ENCODE data around the gene HS3ST4.

HS3ST4 gene

DNA sequence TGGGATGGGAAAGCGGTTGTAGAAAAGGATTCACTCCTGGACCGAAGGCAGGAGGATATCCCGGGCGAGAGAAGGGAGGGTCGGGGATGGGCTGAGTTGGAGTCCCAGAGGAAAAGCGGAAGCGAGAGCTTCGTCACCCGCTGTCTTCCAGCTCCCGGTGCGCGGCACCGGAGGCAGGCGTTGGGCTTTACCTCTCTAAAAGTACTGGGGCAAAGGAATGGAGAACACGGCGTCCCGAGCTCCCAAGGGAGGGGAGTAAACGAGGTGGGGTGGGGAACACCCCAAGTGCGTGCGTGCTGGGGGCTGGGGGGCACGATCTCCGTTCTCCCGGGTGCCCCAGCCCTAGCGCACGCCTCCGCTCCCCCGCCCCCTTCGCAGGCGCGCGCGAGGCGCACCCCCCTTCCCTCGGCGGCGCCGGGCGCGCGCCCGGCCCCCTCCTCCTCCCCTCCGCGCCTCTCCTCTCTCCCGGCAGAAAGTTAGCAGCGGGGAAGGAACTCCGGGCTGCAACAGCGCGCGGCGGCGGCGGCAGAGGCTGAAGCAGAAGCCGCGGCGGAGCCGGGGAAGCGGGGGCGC lies at the start of gene HS3ST4:
Gene HS3ST4 (plus strand): TSS at position 441 of the 573 bp plus-strand sequence.
- peak; percentile 22 to 82 for DNase-seq

DNA sequence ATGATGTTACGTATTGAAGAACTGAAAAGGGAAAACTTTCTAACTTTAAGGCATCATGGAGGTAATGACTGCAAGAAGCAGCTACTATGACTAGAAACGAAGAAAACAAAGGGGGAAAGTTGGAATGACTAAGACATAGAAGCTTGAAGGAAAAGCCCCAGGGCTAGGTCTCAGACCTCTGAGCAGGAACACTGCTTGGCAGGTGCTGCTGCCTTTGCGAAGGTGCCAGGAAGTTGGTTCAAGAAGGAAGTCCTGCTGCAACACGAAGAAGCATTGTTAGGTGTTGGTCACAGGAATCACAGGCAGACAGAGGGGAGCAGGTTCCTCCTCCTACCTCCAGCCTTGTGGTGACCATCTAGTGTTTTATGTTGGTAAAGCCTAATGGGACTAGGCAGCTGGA lies 48.1 kb upstream of the HS3ST4 start:
- no peak for DNase-seq

DNA sequence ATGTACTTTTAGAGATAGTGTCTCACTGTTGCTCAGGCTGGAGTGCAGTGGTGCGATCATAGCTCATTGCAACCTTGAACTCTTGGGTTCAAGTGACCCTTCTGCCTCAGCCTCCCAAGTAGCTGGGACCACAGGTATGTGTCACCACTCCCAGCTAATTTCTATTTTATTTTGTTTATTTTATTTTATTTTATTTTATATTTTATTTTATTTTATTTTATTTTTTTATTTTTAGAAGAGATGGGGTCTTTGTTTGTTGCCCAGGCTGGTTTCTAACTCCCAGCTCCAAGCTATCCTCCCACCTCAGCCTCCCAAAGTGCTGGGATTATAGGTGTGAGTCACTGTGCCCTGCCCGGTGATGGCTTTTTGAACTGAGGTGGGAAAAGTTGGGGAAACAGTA lies 35.1 kb upstream of the HS3ST4 start:
- no peak for DNase-seq

DNA sequence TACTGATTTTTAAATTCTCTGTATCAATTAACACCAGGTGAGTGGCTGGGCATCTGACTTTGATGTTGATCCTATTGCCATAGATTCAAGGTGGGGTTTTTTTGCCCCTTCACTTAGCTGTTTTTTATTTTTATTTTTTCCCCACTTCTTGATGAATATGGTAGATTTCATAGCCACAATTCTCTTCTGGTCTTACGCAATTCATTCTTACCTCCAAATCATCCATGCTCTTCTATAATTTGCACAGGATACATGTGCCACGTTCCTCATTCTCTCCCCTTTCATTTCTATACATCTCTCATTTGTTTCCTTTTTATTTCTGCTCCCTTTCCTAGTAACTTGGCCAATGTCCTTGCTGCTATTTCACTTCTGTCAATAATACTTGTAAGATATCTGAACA lies 14.9 kb upstream of the HS3ST4 start:
- no peak for DNase-seq

DNA sequence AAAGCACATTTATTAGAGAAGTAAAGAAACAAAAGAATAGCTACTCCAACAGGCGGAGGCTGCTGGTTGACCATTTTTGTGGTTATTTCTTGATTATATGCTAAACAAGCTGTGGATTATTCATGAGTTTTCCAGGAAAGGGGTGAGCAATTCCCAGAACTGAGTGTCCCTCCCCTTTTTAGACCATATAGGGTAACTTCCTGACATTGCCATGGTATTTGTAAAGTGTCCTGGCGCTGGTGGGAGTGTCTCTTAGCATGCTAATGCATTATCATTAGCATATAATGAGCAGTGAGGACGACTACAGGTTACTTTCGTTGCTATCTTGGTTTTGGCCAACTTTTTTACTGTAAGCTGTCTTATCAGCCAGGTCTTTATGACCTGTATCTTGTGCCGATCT lies 12.2 kb upstream of the HS3ST4 start:
- DNase-seq = no peak

DNA sequence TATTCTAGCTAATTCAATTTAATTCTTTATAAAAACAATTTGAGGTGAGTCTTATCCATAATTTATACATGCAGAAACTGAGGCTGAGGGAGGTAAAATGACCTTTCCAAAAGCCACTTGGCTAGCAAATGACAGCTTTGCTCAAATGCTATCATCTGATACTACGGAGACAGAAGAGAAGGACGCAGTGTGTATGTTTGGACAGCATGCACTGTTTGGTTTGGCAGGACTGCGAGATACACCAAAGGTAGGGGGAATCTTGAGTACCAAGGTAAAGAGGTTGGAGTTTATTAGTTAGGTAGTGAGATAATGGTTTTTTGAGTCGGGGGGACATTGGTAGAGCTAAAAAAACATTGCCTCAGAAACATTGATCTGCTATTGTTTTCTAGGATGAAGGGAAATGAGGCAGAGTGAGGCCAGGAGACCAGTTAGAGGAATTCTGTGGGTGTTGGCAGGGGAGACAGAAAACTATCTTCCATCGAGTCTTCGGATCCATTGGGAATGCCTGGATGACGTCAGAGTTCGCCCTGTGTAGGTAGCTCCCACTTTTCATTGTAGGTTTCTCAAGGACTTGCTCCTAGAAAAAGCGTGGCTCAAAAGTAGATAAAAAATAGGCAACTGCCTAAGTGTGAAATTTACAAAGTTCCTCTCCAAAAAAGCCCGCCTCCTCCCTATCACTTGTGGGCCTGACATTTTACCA lies 2.5 kb upstream of the HS3ST4 start:
- no peak for DNase-seq

DNA sequence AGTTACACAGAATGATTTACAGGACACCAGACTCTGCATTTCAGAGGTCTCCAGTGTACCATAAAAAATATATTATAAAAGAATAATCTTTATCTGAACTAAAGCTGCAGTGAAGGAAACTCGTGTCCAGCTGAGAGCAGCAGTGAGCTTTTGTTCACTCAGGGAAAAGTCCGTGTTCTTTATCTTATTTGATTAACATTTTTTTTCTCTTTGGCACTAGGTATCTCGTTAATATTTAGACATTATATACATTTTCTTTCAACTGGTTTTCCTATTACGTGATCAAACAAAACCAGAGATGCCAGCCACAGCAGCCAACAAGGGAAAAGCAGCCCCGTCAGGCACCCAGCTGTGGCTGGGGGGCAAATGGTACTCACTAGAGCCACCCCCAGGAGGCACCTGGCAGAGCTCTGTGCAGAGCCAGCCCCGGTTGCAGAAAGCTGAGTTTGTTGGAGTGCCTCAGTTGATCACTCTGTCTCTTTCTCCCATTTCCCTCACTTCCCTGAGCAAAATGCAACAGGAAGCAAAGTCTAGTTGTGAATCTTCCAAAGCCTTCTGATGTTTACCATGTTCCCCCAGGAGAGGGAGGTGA lies 1.1 kb upstream of the HS3ST4 start:
- DNase-seq = no peak

DNA sequence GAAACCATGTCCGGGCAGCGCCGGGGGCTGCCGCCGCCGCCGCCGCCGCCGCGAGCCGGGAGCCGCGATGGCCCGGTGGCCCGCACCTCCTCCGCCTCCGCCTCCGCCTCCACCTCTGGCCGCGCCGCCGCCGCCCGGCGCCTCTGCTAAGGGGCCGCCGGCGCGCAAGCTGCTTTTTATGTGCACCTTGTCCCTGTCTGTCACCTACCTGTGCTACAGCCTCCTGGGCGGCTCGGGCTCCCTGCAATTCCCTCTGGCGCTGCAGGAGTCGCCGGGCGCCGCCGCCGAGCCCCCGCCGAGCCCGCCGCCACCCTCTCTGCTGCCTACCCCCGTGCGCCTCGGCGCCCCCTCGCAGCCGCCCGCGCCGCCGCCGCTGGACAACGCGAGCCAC lies 587 bp downstream of the HS3ST4 start:
- DNase-seq = peak in 1 of 2 experiments; percentile 68

DNA sequence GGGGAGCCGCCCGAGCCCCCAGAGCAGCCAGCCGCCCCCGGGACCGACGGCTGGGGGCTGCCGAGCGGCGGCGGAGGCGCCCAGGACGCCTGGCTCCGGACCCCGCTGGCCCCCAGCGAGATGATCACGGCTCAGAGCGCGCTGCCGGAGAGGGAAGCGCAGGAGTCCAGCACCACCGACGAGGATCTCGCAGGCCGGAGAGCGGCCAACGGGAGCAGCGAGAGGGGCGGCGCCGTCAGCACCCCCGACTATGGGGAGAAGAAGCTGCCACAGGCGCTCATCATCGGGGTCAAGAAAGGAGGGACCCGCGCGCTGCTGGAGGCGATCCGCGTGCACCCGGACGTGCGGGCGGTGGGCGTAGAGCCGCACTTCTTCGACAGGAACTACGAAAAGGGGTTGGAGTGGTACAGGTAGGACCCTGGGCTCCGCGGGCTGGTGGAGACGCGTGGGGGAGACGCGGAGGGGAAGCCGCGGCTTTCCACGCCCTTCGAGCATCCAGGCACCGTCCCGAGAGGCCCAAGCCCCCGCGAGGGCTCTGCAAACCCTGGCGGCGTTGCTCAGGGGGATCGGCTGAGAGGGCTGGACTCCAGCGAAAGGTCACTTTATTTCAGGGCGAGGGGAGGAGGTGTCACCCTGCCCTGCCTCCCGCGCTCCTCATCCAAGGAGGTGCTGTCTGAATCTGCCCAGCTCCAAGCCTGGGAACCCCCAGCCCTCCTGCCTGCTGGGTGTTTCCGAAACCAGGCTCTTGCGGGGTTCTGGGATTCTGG lies 1.2 kb downstream of the HS3ST4 start:
- DNase-seq = peak in 1 of 2 experiments; percentile 65

DNA sequence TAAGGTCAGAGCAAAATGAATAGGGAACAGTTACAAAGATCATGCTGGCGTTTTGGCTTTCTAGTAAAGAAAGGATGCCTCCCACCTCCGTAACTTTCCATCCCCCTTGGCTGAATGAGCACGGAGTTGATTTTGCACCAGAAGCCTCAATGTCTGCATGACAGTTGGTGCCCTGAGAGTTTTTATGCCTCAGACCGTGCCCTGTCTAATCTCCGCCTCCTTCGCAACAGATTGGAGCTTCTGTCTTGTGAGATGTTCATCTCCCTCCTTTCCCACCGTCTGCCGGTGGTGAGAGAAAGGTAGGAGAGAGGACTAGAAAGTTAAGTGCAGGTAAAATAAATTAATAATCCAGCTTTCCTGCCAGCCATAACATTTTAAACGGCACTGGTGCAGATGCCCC lies 1.9 kb downstream of the HS3ST4 start:
- peak in 1 of 2 experiments; percentile 17 for DNase-seq

DNA sequence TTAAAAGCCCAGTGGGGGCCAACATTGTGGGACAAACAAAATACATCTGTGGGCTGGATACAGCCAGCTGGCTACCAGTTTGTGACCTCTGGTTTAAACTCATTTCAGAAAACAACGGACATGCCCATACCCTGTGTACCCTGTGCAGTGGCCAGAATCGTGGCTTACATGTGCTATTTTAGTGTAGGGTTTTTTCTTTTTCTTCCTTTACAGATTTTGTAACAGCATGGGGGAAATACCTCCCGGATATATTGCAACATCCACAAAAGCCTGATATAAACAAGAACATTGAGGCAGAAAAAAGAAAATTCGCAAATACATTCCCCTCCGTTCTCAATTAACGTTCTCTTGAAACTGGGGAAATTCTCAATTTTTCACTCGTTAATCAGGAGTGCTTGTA lies 7.3 kb downstream of the HS3ST4 start:
- no peak for DNase-seq

DNA sequence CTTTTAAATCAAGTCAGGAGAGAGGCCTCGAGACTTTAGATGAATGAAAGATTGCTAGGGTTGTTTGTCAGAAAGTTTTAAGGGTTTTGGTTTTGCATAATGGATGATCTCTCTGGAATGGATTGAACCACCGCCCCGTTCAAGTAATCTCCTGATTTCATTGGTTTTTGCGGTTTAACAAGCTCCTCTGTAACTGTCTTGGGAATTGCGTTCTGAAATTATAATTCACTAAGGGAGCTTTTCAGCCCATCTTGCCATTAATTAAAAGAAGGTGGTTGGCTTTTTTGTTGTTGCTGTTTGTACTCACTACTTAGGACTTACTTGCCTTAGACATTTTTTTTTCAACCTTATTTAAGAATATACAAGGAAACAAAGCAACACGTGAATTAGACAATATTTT lies 8.8 kb downstream of the HS3ST4 start:
- DNase-seq = no peak

DNA sequence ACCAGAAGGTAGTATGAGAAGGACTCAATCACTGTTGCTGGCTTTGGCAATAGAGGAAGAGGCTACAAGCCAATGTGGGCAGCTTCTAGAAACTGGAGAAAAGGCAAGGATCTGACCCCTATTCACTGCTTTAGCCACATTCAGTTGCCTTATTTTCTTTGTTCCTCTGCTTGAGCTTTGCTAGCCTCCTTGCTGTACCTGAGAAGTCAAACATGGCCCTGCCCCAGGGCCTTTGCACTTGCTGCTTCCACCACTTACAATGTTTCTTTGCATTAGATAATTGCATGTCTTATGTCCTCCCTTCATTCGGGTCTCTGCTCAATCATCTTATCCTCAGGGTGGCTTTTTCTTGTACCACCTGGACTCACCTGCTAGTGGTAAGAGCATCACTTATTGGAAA lies 15.8 kb downstream of the HS3ST4 start:
- DNase-seq = no peak

DNA sequence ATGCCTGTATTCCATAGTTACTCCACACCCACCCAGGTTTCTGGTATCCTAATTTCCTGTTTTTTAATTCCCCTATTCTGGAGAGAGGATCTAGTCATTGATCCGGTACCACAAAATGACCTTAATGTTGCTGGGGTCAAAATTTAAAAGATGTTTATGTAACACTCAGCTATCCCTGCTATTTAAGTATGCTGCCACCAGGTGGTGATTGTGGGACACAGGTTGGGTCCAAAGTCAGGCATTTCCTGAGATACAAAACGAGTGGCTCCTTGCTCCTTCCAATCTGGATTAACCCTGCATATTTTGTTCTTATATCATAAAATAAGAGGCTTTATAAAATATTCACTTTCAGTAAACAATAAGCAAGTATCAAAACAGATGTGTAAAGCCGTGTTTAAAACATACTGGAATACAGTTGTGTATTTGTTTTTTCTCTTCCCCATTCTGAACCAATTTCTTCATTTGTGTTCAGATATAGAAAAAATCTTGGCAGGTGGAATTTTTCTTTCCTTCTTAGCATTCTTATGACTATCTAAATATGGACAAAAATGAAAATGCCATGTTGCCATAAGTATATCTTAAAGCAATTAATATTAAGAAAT lies 16.3 kb downstream of the HS3ST4 start:
- peak; percentile 37 to 74 for DNase-seq

DNA sequence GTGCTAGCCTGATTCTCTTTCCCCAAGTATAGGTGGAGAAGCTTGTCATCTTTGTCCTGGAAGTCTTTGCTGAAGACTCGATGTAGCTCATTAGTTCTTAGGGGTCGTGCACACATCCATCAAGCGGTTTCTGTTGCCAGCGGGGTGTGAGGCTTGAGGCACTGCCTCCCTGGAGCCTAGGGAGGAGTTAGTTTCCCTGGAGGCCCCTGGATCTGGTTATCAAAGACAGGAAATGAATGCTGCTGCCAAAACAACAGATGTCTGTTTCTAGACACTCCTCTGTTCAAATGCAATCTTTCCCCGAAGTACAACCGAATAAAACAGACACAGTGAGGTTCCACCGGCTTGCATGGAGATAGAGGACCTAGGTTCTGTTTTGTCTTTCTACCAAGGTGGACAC lies 17.5 kb downstream of the HS3ST4 start:
- DNase-seq = no peak

DNA sequence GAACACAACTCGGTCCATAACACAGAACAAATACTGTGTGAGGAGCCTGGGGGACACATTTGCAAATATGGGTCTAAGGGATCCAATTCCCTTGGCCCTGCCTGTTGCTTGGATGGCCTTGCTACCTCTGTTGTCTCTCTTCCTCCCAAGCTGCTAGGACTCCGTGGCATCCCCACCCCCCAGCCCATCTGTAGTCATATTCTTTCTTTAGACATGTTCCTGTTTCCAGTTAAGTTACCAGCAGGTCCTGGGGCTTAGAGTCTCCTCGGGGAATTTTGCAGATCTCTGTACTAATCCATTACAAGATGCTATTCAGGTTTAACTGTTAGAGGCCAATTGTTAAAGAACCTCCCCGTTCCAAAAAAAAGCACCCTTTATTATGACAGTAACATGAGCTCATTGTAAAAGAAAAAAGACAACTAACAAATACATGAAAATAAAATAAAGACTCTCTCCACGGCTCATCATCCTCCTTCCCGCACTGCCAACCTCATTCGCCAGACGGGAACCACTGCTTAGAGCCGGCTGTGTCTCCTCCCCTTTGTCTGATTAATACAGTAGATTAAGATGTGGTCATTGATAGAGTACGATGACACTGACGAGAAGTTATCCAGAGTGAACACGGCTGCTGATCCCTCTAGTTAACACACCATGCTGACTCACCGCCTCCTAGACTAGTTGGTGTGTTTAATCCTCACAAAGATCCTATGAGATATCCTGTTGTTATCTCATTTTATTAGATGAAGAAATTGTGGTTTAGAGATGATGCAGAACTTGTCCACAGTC lies 22.2 kb downstream of the HS3ST4 start:
- DNase-seq = no peak

DNA sequence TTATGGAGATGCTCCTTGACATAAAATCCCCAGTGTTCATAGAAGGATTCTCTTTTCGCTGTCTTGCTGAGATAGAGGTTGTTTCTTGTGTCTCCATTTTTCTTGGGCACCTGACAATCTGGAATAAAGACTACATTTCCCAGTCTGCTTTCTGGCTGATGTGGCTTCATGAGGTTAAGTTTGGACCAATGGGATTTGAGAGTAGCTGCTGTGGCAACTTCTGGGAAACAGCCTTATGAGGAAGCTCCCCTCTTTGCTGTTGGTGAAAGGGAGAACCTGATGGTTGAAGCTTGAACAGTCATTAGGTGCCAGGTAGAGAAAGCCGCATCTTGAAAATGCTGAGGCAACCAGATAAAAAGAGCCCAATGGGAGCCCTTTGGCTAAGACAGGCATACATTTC lies 24.4 kb downstream of the HS3ST4 start:
- DNase-seq = no peak

DNA sequence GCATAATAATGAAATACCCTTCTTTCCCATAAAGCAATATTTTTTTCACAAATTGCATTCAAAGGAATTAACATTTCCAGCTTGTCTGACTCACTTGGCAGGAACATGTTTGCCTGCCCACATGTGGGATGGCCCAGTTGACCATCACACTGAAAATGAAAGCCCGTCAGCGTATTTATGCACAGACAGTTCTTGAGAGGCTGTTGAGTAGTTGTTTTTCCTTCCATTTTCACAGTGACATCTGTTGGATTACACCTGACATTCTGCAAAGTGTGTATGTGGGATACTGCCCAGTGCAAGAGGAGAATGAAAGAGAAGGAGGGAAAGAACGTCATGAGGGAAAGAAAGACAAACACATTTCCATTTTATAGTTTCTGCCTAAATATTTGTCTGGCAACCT lies 29.7 kb downstream of the HS3ST4 start:
- DNase-seq = no peak

DNA sequence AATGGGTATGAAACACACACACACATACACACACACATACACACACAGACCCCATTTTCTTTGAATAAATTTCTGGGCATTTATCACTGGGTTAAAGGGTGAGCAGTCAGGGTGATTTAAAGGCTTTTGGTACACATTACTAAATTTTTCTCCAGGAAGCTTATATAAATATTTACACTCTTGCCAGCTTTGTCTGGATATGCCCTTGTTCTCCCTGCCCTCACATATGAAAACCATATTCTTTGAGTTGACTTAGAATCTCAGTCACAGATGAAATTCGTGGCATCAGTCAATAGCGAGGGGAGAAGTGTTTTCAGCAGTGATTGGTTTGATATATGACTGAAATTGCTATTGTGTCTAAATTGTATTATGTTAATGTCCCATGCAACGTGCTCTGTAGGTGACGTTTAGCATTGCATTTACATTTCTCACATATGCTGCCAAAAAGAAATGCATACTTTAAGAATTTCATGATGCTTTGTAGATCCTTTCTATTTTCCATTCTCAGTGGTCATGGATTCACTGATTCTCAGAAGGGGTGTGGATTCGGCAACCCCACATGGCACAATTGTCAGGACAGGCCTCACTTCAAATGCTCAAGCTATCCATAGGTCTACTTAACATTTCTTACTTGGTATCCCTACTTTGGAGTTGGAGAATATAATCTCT lies 34.8 kb downstream of the HS3ST4 start:
- DNase-seq = no peak

DNA sequence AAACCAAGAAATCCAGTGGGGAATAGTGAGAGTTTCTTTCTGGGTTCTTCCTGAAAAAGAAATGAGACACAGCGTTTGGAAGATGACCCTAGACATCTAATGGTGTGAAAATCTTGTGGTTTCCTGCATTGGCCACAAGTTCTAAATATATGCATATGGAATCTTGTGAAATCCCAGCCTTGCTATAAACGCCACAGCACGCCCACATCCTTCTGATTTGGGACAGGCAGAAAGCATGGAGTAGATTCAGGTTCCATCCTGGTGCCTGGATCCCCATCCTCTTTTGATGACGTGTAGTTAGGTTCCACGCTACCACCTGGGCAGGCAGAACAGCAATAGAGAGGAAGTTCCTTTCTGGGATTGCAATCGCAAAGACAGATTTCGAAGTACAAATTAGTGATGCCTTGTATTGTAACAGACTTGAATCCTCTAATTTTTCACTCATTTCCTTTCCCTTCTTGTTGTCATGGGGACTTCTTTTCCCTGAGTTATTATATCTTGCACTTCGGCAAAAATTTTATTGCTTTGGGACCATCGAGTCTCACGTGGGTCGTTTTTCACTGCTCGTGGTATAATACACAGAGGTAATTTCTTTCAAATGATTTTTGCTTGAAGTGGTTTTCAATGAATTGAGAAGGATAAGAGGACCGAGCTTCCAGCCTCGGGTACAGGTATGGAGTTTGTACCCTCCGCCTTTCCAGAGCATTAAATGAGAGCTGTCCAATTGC lies 37.6 kb downstream of the HS3ST4 start:
- DNase-seq = no peak

DNA sequence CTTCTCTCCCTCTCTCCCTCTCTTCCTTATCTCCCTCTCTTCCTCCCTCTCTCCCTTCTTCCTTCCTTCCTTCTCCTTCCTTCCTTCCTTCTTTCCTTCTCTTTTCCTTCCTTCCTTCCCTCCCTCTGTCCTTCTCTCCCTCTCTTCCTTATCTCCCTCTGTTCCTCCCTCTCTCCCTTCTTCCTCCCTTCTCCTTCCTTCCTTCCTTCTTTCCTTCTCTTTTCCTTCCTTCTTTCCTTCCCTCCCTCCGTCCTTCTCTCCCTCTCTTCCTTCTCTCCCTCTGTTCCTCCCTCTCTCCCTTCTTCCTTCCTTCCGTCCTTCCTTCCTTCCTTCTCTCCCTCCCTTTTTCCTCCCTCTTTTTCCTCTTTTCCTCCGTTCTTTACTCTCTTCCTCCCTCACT lies 38.6 kb downstream of the HS3ST4 start:
- DNase-seq = no peak
